Smooth muscle cell of the pulmonary artery (primary cell): Measurements from ENCODE around the gene ARHGEF4. TPM values are rescaled to one million over a fixed set of nuclear protein-coding genes. Genes with fewer than 3 reads are reported as not detected.

Experiments used
- total RNA-seq: library from RNA; depleted of rRNA; stranded (reverse); fragments of >200 nt; gene quantifications from 2 replicates; pipeline ENCODE4 v1.2.3, GENCODE V29; 2014

The ARHGEF4 gene, protein sequence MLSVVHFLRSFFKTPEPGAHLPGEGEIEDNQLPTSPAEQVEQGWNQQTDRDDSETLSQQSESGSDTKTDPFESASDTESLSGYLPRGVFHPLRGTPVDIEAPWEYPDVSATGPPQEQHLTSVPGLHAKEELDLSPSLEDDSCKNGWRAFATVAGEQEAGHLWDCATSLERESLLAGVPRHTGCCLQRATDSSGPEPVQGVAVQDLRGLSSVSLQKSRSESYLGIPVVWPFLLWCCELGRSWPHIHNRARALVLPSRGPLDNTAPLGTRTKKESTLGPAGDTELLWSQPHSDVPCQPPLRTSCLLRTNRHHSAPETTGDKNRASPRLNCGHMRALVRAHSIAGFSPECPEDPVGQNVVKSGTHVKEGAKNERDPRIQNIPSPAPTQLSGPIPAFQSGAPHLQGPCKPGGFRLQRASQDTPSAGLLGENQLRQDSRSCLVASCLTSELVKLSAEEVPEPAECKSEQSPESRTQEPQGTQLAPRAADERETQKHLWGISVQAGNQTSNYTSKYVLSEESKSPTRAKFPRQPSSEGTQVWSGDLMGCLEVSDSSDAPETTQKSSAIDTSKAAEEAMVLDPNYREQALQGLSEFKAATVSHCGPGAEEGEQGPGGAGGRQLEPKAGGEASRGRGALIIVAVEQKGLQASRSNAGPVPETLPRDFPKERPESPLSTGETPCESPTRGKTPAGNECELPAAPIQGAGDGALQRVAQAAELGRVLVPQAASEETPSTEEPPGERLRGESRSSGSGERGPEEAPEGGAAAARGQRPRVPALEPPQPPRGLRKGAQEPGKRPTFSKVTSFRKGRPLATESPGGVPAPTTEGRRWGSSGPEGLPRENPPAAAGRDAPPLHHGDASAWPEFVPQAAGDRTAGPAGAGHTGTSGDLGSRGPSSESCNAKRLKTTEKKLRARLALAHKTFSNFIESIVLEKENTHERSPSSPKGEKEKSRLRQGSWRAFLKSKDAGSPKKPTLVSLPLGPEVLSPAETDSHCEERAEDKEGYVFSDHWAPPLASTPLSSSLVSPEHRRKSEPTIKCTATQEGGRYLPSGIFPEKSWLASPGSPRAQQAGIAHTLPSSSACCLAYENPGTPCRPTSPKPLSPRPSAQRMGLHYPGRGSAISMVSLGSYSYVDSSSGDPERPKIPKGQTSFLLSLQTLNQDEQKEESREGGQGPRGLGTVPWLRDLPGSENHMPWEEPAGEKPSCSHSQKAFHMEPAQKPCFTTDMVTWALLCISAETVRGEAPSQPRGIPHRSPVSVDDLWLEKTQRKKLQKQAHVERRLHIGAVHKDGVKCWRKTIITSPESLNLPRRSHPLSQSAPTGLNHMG (N-terminal part only)
- total RNA-seq: 4.7 and 13.2 TPM in 2 replicates

DNA sequence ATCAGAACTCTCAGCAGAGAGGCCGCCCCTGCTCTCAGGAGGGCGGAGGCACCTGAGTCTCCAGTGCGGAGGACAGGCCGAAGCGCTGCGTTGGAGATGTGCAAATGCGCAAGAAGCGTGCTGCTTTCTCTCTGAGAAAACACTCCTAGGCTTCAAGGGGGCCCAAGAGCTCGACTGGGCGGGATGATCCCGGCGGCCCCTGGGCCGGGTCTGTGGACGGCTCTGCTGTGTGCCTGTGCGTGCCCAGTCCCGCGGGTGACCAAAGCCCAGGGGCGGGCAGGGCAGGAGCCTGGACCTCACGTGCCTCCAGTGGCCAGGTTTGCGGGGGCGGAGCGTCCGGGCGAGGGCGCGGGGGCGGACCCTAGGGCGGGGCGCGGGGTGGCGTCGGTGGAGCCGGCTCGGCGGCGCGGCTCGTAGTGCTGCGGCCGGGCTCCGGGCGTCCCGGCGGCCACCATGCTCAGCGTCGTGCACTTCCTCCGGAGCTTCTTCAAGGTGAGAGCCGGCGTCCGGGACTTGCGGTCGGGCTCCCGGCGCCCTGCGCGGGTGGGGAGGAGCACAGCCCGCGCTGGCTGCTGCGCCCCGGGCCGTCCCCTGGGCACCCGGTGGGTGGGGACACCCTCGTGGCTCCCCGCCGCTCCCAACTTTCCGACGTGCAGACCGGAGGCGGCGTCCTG is at the start of gene ARHGEF4:
Gene ARHGEF4, plus strand, starts transcription at position 414 of the 674 bp plus-strand sequence. Its CDS starts 40 bp downstream, at position 454.

DNA sequence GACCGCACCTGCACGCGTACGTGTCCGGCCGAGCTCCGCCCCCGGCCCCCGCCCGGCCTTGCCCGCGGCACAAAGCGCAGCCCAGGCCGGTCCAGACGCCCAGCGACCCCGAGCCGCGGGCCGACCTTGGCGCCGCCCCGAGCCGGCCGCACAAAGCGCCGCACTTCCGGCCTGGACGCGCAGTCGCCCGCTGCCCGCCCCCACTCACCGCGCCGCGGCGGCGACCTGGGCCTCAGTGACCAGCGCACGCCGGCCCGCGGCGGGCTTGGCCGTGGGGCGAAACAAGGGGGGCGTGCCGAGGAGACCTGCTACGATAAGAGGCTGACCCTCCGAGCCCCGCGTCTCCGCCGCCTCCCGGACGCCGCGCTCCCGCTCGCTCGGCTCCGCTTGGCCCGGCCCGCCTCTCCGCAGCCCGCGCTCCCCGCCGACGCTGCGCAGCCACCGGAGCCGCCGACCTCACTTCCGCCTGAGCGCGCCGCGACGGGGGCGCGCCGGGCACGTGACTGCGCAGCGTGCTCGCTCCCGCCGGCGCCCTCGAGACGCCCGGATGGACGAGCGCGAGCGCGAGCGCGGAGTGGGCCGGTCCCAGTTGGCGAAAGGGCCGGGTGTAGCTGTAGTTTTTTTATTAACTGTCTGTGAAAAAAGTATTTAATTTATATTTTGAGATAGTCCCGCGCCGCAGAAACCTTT is 256.4 kb downstream of the ARHGEF4 start, which contains the start of gene FAM168B:
Gene FAM168B, minus strand, starts transcription at position 455 of the 690 bp plus-strand sequence. CDS start 10,814 bp downstream, outside the sequence.

Other genes with a start within 250 kb of the ARHGEF4 start
- gene CFC1, start 237.3 kb upstream of the ARHGEF4 start, total RNA-seq: not detected in 2 replicates
- gene POTEJ, start 225.5 kb upstream of the ARHGEF4 start, total RNA-seq: not detected in 2 replicates
- 0.07 TPM in 1 of 2 replicates, not detected in the other for gene GPR148, start 107.8 kb upstream of the ARHGEF4 start, total RNA-seq
- gene AMER3, start 81.4 kb upstream of the ARHGEF4 start, total RNA-seq: not detected in 2 replicates